ENCODE measurements around the gene NIPBL. TPM values are rescaled to one million over a fixed set of nuclear protein-coding genes. Genes with fewer than 3 reads are reported as not detected.

The NIPBL gene
- total RNA-seq, 1 donor from 2014 or later = 32.2 TPM

GRCh38 chr5:36885149-36885548 lies 8.6 kb downstream of the NIPBL start:
- Mint-ChIP-seq H3K4me3 (ENCODE audit: unreplicated experiment) (no peak overlapping the region), H3K36me3 (ENCODE audit: low read depth) (peaks cover 2% of the 10 kb centered on the region), H3K27me3 (ENCODE audit: low read depth) (no peaks in the 10 kb centered on the region), H3K9me3 (ENCODE audit: low read depth) (no peaks in the 10 kb centered on the region), H3K4me1 (ENCODE audit: low read depth) (peaks cover 43% of the 10 kb centered on the region), H3K27ac (ENCODE audit: unreplicated experiment) (no peak overlapping the region)
- no peak for TF ChIP-seq CTCF (IDR thresholded peaks at IDR 0.05)
- DNase-seq (ENCODE audit: low spot score) = no peak

- TF ChIP-seq CTCF (IDR thresholded peaks at IDR 0.05) = no peak
- no peak overlapping the region for H3K27ac Mint-ChIP-seq (ENCODE audit: unreplicated experiment)
- H3K4me1 Mint-ChIP-seq (ENCODE audit: low read depth) = peaks cover 37% of the 10 kb centered on the region
- no peak for DNase-seq (ENCODE audit: low spot score)
- no peaks in the 10 kb centered on the region for H3K27me3 Mint-ChIP-seq (ENCODE audit: low read depth)
- peaks cover 2% of the 10 kb centered on the region for H3K36me3 Mint-ChIP-seq (ENCODE audit: low read depth)
- H3K4me3 Mint-ChIP-seq (ENCODE audit: unreplicated experiment) = no peak overlapping the region
- no peaks in the 10 kb centered on the region for H3K9me3 Mint-ChIP-seq (ENCODE audit: low read depth)
Measured at GRCh38 chr5:36885566-36886485, 9.3 kb downstream of the NIPBL start.

GRCh38 chr5:36886791-36887190 lies 10.2 kb downstream of the NIPBL start:
- TF ChIP-seq CTCF (IDR thresholded peaks at IDR 0.05) = no peak
- H3K27ac Mint-ChIP-seq (ENCODE audit: unreplicated experiment) = no peak overlapping the region

GRCh38 chr5:36887532-36887931 lies 11.0 kb downstream of the NIPBL start:
- Mint-ChIP-seq H3K36me3 (ENCODE audit: low read depth) (peaks cover 4% of the 10 kb centered on the region), H3K27ac (ENCODE audit: unreplicated experiment) (no peak overlapping the region), H3K27me3 (ENCODE audit: low read depth) (no peaks in the 10 kb centered on the region), H3K4me3 (ENCODE audit: unreplicated experiment) (no peak overlapping the region), H3K9me3 (ENCODE audit: low read depth) (peaks cover 4% of the 10 kb centered on the region), H3K4me1 (ENCODE audit: low read depth) (peaks cover 23% of the 10 kb centered on the region)
- DNase-seq (ENCODE audit: low spot score) = no peak
- no peak for TF ChIP-seq CTCF (IDR thresholded peaks at IDR 0.05)

More at GRCh38 chr5:36886791-36887190, 10.2 kb downstream of the NIPBL start:
- Mint-ChIP-seq H3K36me3 (ENCODE audit: low read depth) (peaks cover 2% of the 10 kb centered on the region), H3K4me3 (ENCODE audit: unreplicated experiment) (no peak overlapping the region), H3K9me3 (ENCODE audit: low read depth) (peaks cover 3% of the 10 kb centered on the region), H3K4me1 (ENCODE audit: low read depth) (peaks cover 29% of the 10 kb centered on the region), H3K27me3 (ENCODE audit: low read depth) (no peaks in the 10 kb centered on the region)
- DNase-seq (ENCODE audit: low spot score) = no peak

- Mint-ChIP-seq H3K4me3 (ENCODE audit: unreplicated experiment) (no peak overlapping the region), H3K4me1 (ENCODE audit: low read depth) (peaks cover 23% of the 10 kb centered on the region), H3K27me3 (ENCODE audit: low read depth) (no peaks in the 10 kb centered on the region), H3K27ac (ENCODE audit: unreplicated experiment) (no peak overlapping the region), H3K36me3 (ENCODE audit: low read depth) (peaks cover 4% of the 10 kb centered on the region), H3K9me3 (ENCODE audit: low read depth) (peaks cover 4% of the 10 kb centered on the region)
- TF ChIP-seq CTCF (IDR thresholded peaks at IDR 0.05) = no peak
- no peak for DNase-seq (ENCODE audit: low spot score)
Measured at GRCh38 chr5:36888303-36888702, 11.7 kb downstream of the NIPBL start.
